GM19023 (cell line): Measurements from ENCODE around the gene CFL1.

ENCODE experiments used
- ATAC-seq: cut with Tn5 transposase; IDR thresholded peaks from one replicate; pipeline ENCODE4 v1.9.1; 2021; ENCODE audit warnings: mild to moderate bottlenecking, moderate library complexity; ENCODE audit not compliant: unreplicated experiment

The CFL1 gene

DNA sequence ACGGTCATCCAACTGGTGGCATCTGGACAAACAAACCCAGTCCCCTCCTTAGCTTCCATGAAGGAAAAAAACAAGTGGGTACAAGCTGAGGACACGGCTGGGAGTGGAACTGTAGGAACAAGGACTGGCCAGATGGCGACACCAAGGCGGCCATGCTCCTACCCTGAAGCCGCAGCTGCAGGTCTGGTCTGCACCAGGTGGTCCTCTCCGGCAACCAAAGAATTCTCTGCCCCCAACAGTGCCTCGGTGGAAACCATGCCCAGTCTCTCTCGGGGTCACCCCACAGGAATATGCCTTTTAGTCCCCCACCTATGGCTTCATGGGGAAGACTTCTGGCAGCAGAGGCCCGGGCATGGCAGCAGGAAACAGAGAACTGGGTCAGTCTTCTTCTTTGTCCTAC lies 48.5 kb downstream of the CFL1 start:
- ATAC-seq = no peak

GRCh38 chr11:65808744-65809341 lies 49.1 kb downstream of the CFL1 start:
- no peak for ATAC-seq

DNA sequence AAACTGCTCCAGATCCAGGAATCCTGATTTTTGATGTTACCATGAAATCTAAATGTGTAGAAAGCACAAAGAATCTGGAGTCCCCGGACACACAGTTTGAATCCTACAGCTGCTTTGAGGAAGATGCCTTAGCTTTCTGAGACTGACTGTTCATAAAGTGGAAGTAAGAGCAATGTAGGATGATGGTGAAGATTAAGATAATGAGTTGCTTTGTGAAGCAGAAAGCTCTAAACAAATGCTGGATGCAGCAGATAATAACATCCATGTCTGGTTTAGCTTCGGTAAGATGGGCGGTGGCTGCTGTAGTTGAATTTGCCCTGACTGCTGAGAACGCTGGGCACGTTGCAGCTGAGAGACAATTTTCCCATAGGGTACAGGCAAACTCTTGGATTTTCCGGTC lies 51.0 kb downstream of the CFL1 start:
- ATAC-seq = no peak
